Ascending aorta (tissue), 2 donors: ENCODE data around the gene TRAF3. TPM values are rescaled to one million over a fixed set of nuclear protein-coding genes. Genes with fewer than 3 reads are reported as not detected.

Experiments
- DNase-seq, 2 donors: peaks; one replicate each; pipeline ENCODE4 v3.0.0-alpha.2; 2019; ENCODE audit warnings: low spot score in 2 of 2
- H3K27ac ChIP-seq, 2 donors: fragments of 200-600 bp; sonication (generic); one replicate each; pipeline ENCODE4 v1.5.1; 2016 to 2017; ENCODE audit warnings: mild to moderate bottlenecking in 1 of 2
- H3K27me3 ChIP-seq: fragments of 200-600 bp; sonication (generic); one replicate; pipeline ENCODE4 v1.5.1; 2017
- H3K36me3 ChIP-seq, 2 donors: fragments of 200-600 bp; sonication (generic); one replicate each; pipeline ENCODE4 v1.5.1; 2016
- H3K4me1 ChIP-seq, 2 donors: fragments of 200-600 bp; sonication (generic); one replicate each; pipeline ENCODE4 v1.5.1; 2016 to 2017; ENCODE audit warnings: mild to moderate bottlenecking in 1 of 2
- H3K4me3 ChIP-seq, 2 donors: fragments of 200-600 bp; sonication (generic); one replicate each; pipeline ENCODE4 v1.5.1; 2016 to 2017; ENCODE audit warnings: mild to moderate bottlenecking in 1 of 2
- H3K9me3 ChIP-seq, 2 donors: fragments of 200-600 bp; sonication (generic); one replicate each; pipeline ENCODE4 v1.5.1; 2016
- intact Hi-C: fragments of 100-400 bp; cut with DNase I; formaldehyde crosslinking; loops from one replicate; pipeline ENCODE4 v1.15.1; 2023
- total RNA-seq: library from RNA; depleted of rRNA; stranded (reverse); fragments of >200 nt; gene quantifications from one replicate; pipeline ENCODE4 v1.1.0, GENCODE V29; 2016
- TF ChIP-seq, protein P1 (sequence below), 3 experiments: fragments of 200-600 bp in 2 of 3; fragments of 450-650 bp in 1 of 3; sonication (generic) in 2 of 3; IDR thresholded peaks; one replicate each; pipeline ENCODE4 v1.5.1; 2016 to 2019; ENCODE audit warnings: antibody characterized with exemption in 3 of 3, mild to moderate bottlenecking in 1 of 3, moderate library complexity in 1 of 3

Gene TRAF3
- total RNA-seq, 1 donor from 2014 or later: 12.2 TPM

- peaks cover 91 to 94% of the 10 kb centered on the region in 2 donors for H3K36me3 ChIP-seq
These were observed 168.3 kb downstream of the TRAF3 start for GRCh38 chr14:102945346-102946130.

GRCh38 chr14:102947321-102948103 lies 170.3 kb downstream of the TRAF3 start:
- Histone ChIP-seq H3K36me3 (peaks cover 92 to 94% of the 10 kb centered on the region in 2 donors), H3K27ac (no peak overlapping the region), H3K4me1 (peaks cover 9 to 10% of the 10 kb centered on the region in 2 donors), H3K9me3 (no peaks in the 10 kb centered on the region), H3K4me3 (no peak overlapping the region), H3K27me3 (no peaks in the 10 kb centered on the region)
- intact Hi-C loops: no loop called here
- TF ChIP-seq, protein P1, sequence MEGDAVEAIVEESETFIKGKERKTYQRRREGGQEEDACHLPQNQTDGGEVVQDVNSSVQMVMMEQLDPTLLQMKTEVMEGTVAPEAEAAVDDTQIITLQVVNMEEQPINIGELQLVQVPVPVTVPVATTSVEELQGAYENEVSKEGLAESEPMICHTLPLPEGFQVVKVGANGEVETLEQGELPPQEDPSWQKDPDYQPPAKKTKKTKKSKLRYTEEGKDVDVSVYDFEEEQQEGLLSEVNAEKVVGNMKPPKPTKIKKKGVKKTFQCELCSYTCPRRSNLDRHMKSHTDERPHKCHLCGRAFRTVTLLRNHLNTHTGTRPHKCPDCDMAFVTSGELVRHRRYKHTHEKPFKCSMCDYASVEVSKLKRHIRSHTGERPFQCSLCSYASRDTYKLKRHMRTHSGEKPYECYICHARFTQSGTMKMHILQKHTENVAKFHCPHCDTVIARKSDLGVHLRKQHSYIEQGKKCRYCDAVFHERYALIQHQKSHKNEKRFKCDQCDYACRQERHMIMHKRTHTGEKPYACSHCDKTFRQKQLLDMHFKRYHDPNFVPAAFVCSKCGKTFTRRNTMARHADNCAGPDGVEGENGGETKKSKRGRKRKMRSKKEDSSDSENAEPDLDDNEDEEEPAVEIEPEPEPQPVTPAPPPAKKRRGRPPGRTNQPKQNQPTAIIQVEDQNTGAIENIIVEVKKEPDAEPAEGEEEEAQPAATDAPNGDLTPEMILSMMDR (IDR thresholded peaks at IDR 0.05): no peak
- no peak for DNase-seq

More at GRCh38 chr14:102945346-102946130, 168.3 kb downstream of the TRAF3 start:
- TF ChIP-seq, protein P1 (IDR thresholded peaks at IDR 0.05): no peak
- no peak for DNase-seq
- no peaks in the 10 kb centered on the region for H3K27me3 ChIP-seq
- H3K4me3 ChIP-seq: no peak overlapping the region
- H3K27ac ChIP-seq: no peak overlapping the region
- H3K4me1 ChIP-seq: peaks cover 9% of the 10 kb centered on the region in 2 donors
- intact Hi-C loops: no loop called here
- H3K9me3 ChIP-seq: no peaks in the 10 kb centered on the region

GRCh38 chr14:102948698-102949061 lies 171.4 kb downstream of the TRAF3 start:
- no peaks in the 10 kb centered on the region for H3K9me3 ChIP-seq
- no peaks in the 10 kb centered on the region for H3K27me3 ChIP-seq
- intact Hi-C loops: no loop called here
- DNase-seq: no peak
- TF ChIP-seq, protein P1 (IDR thresholded peaks at IDR 0.05): no peak
- H3K27ac ChIP-seq: no peak overlapping the region
- H3K36me3 ChIP-seq: peaks cover 92 to 94% of the 10 kb centered on the region in 2 donors
- H3K4me1 ChIP-seq: peaks cover 9 to 10% of the 10 kb centered on the region in 2 donors
- no peak overlapping the region for H3K4me3 ChIP-seq

GRCh38 chr14:102949062-102949800 lies 172.0 kb downstream of the TRAF3 start:
- TF ChIP-seq, protein P1 (IDR thresholded peaks at IDR 0.05): no peak
- no peak for DNase-seq
- no peak overlapping the region for H3K27ac ChIP-seq
- intact Hi-C loops: no loop called here
- no peaks in the 10 kb centered on the region for H3K27me3 ChIP-seq
- no peaks in the 10 kb centered on the region for H3K9me3 ChIP-seq
- H3K4me3 ChIP-seq: no peak overlapping the region
- peaks cover 92 to 94% of the 10 kb centered on the region in 2 donors for H3K36me3 ChIP-seq
- peaks cover 9 to 10% of the 10 kb centered on the region in 2 donors for H3K4me1 ChIP-seq

DNA sequence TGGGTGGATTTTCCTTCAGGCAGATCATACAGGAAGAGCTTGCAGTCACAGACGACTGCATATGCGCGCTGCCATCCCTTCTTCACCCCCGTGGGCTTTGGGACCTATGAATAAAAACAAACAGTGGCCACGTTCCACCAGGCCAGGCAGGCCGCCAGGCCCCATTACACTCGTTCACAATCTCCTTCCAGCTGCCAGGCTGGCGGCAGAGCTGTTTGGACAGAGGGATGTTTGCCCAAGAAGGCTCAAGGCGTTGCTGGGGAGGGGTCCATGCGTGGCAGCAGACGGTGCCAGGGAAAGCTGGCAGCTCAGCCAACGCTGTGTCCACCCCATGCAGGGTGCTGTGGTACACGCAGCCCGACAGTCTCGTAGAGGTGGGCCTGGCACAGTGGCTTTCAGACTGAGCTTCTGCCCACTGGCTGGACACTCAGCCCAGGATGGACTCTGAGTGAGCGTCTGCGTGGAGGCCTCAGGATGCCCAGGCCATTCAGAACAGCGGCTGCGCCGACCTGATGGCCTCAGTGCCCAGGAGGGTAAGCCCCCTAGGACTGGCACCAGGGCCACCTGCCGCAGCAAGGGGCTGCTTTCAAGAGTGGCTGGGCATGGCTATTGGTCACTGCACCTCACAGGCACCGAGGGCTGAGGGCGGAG lies 172.7 kb downstream of the TRAF3 start:
- Histone ChIP-seq H3K27me3 (no peaks in the 10 kb centered on the region), H3K9me3 (no peaks in the 10 kb centered on the region), H3K4me3 (no peak overlapping the region), H3K27ac (no peak overlapping the region), H3K36me3 (peaks cover 92 to 94% of the 10 kb centered on the region in 2 donors), H3K4me1 (peaks cover 9 to 10% of the 10 kb centered on the region in 2 donors)
- DNase-seq: no peak
- intact Hi-C loops: no loop called here
- TF ChIP-seq, protein P1 (IDR thresholded peaks at IDR 0.05): no peak
